ENCODE results near the gene GEMIN5.

GEMIN5 gene

DNA sequence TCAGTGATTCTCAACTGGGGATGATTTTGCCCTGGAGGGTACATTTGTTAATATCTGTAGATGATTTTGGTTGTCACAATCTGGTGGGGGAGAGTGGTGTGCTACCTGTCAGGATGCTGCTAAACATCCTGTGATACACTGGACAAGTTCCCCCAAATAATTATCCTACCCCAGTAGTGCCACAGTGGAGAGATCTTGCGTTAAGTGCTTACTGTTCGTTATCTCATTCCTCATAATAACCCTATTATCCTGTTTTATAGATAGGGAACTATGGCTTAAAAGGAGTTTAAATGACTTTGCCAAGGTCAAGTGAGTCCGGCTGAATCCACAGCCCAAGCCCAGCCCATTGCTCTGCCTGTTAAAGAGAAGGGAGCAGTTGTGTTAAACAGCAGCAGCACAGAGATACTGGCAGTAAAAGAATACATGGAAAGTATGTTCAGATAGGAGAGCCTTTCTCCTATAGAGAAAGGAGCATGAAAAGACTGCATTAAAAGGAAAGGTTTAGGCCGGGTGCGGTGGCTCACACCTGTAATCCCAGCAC is 64.2 kb downstream of the GEMIN5 start:
- no peak for DNase-seq

DNA sequence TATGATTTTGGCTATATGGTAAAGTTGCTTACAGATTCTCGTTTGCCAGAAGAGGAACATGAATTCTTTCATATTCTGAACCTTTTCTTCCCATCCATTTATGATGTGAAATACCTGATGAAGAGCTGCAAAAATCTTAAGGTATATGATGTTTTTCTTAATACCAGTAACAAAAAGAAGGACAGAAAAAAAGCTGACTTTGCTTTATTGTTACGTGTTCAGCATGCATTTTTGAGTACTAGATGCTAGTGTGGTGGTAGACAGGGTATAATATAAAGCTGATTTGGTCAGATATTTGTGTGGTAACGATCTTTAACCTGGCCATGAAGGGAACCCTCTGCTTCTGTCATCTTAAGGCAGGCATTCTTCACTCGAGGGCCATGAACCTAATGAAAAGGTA is 66.3 kb downstream of the GEMIN5 start:
- no peak for DNase-seq

DNA sequence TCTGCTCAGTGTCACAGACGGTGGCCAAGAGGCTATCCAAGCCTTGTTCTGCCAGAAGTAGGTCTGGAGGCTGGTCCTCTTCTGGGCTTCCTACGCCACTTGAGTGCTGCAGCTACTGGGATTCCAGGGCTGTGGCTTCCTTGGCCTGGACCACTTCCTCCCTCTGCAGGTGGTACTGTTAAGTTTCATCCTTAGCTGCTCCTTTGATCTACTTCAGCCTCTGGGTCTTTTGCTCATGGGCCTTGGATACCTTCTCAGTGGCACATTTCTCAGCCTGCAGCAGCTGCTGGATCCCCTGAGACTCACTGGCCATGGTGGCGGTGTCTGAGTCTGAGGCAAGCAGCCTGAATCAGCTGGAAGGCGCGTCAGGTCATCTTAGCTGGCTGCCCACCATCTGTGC is 69.3 kb downstream of the GEMIN5 start:
- DNase-seq, result no peak

DNA sequence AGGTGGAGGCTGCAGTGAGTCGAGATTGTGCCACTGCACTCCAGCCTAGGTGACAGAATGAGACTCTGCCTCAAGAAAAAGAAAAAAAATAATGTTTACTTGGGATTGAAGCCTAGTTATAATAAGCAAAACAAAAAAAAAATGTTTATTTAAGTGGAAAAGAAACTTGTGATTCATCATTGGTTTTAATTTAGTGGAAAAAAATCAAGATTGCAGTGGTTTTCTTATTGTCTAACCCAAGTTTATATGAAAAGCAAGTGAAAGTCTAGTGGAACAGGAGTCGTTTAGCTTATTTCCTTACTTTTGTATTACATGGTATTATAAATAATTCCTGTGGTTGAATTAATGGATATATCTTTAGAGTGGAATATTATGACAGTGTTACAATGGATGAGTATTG is 71.2 kb downstream of the GEMIN5 start:
- DNase-seq, result no peak

DNA sequence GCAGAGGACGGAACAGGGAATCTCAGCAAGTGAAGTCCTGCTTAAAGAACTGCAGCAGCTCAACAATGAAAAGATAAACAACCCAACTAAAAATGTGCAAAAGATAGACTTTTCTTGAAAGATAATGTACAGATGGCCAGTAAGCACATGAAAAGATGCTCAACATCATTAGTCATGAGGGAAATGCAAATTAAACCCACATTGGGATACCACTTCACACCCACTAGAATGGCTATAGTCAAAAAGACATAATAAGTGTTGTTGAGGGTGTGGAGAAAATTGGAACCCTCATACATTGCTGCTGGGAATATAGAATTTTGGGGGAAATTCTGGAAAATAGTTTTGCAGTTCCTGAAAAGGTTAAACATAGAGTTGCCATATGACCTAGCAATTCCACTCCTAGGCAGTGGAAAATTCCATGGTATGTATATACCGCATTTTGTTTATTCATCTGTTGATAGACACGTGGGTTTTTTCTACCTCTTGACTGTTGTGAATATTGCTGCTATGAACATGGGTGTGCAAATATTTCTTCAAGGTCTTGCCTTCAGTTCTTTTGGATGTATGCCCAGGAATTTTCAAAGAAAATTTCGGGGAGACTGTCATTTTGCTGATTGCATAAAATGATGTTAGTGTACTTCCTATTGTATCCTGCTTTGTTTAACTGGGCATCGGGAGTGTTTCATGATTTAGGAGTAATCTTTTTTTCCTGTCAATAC is 72.4 kb downstream of the GEMIN5 start:
- DNase-seq, result no peak

DNA sequence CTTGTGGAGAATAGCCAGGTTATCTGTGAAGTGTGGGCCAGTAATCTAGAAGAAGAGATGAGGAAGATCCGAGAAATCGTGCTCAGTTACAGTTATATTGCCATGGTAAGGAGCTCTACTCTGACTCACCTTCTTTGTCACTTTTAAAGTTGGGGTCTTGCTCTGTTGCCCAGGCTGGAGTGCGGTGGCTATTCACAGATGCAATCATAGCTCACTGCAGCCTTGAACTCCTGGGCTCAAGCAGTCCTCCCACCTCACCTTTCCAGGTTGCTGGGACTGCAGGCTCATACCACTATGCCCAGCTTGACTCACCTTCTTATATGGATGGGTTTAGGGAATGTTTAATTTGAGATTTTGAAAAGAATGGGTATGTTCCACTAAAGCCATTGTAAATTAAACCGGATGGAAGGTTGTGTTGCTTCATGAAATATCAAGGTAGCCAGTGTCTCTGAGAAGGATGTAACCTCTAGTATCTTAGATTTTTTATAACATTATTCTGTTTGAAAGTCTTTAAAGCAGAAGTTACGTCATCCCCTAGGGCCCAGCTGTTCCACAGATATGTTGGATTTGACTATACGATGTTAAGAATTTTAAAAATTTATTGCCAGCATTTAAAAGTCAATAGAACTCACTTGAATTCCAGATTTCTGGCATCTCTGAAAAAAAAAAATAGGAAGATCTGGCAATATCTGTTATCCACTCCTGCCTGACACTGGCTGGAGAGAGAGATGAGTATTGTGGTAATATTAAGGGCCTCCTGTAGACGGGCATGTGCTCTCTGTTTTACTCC is 74.5 kb downstream of the GEMIN5 start:
- DNase-seq, result no peak

DNA sequence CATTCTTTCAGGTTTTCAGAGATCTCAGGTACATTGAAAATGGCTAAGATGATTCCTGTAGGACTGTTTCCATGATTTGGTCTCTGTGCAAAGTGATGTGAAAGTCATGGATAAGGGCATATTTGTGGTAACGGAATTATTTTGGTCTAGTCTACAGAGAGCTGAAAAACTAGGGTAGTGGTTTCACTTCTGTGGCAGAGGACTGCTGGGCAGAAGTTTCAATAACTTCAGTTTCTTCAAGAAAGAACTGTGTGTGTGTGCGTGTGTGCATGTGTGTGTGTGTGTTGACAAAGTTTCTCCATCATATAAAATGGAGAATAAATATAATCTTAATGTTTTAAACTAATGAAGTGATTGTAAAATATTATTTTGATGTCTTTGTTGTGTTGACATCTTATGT is 75.2 kb downstream of the GEMIN5 start:
- no peak for DNase-seq

DNA sequence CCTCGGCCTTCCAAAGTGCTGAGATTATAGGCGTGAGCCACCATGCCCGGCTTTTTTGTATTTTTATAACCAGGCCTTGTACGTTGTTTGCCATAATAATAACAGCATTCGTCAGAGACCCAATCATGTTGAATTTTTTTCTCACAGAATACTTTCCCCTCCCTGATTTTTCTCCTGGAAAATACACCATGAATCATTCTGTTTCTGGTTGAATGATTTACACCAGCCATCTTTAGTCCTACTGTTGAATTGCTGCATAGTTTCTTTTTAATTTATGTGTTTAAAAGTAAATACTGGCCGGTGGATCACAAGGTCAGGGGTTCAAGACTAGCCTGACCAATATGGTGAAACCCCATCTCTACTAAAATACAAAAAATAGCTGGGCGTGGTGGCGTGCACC is 76.1 kb downstream of the GEMIN5 start:
- no peak for DNase-seq

DNA sequence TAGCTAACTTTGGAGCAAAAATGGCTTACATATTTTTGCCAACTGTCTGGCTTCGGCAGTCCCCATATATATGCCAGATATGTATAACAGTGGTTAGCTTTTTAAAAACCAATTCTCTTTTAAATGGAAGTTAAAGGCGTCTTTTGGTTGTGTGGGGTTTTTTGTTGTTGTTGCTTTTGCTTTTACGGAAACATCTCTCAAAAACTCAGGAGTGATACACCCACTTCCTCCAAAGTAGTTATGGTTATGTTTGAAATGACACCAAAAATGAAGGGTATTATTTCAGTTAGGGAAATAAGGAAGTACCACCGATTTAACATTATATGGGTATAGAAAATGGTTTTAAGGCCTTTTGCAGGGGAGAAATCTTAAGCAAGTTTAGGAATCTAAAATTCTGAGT is 77.2 kb downstream of the GEMIN5 start:
- DNase-seq, result no peak

DNA sequence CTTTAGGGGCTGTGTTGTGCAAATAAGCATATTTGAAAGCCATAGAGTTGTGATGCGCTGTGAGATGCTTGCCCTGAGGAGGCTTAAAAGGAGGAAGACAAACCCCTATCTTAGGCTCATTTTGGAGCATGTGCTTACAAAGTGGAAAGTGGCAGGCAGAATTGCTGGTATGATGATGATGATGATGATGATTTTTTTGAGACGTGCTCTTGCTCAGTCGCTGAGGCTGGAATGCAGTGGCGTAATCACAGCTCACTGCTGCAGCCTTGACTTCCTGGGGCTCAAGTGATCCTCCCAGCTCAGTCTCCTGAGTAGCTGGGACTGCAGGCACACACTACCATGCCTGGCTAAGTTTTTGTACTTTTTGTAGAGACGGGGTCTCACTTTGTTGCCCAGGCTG is 77.9 kb downstream of the GEMIN5 start:
- no peak for DNase-seq

DNA sequence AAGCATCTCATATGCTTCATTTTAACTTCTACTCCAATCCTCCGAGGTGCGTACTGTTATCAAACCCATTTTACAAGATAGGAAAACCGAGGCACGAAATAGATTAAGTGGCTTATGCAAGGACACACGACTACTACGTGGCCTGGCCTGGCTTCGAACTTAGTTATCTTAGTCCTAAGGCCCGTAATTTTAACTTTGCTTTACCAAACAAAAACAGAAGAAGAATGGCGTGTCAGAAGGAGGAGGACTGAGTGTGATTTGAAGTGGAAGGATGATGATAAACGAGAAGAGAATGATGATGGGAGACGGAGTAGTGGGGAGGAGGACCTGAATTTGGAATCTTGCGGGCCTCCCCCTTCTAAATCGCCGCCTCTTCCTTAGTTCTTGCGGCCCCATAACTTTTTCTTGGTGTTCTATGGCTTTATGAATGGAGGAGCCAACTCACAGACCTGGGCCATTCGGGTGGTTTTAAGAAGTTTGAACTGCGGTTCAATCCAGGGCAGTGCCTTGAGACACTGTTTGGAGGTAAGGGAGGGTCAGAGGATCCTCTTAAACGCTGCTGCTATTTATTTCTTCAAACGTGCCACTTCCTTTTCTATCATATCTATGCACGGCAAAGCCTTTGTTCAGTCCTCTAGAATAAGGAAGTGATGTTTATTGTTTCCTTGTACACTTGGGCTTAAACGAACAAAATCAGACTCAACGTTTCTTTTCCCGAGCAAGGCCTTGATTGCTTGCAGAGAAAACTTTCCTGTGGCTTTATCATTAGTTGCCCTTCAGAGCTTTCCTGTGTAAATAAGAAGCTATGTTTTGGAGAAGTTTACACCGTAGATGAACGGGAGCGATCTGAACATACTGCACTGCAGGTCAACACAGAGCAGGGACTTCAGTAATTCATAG is 78.8 kb downstream of the GEMIN5 start:
- DNase-seq, result no peak

DNA sequence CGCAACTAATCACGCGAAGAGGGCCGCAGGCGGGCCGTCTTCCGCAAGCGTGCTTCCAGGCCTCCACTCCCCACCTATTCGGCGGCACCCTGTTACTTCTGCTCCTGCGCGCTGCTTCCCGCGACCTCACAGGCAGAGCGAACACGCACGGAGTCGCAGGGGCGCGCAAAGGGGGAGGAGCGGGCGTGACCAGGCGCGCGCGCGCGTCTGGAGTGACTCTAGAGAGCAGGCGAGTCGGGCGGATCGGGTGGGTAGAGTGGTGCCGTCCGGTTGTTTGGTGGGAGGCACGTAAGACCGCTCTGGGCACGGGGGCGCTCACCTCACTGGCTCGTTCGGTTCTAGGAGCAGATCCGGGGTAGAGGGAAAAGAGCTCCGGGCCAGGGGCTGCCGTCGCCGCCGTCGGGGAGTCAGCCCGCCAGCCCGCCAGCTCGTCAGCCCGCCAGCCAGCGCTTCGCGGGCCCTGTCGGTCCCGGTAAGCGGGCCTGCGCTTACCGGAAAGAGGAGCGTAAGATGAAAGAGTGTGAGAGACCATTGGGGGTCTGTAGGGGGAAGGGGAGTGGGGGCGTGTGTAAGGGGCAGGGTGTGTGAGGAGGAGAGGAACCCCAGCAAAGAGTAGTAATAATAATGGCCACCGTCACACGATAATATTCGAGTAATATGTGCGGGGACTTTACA is 79.6 kb downstream of the GEMIN5 start, which contains the start of gene CNOT8:
Gene CNOT8, plus strand, starts transcription at position 331 of the 675 bp plus-strand sequence. CDS start 4,652 bp downstream, outside the sequence.
- peak; percentile 88 for DNase-seq

DNA sequence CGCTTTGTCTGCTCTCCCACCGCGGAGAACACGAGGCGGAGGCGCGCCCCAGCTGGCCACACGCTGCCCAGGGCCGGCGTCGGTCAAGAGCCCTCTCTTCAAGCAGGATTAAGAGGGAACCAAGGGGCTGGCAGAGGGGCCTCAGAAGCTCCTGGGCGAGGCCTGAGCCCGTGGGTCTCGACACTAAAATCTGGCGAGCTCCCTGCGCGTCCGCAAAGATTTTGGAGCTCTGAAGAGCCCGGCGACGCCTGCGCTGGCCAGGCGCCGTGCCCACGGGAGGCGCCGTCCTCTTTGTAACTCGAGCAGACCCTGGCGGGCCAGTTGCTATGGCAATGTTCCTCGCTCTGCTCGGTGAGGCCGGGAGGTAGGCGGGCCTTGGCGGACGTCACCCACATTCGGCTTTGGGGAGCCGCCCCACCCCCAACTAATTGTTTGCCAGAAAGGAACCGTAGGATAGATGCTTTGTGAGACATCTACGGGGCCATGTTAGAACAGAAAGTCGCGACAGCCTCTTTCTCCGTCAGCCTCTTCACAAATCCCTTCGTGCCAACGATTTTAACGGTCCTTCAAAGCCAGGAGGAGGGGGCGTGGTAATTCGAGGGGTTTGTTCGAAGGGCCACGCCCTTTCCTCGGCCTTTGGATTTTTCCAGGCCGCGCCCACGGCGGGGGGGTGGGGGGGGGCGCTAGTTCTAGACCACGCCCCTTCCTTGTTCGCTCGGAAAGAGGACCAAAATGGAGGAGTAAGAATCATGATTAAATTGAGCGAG is 80.3 kb downstream of the GEMIN5 start:
- peak; percentile 88 for DNase-seq

DNA sequence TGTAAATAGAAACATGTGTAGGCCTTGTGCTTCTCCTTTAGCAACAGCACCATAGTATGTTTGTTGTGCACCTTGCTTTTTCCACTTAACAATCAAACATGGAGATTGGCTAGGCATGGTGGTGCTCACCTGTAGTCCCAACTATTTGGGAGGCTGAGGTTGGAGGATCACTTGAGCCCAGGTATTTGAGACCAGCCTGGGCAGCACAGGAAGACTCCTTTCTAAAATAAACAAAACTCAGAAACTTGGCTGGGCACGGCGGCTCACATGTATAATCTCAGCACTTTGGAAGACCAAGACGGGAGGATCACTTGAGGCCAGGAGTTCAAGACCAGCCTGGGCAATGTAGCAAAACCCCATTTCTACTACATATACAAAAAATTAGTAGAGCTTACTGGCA is 86.7 kb downstream of the GEMIN5 start:
- no peak for DNase-seq

DNA sequence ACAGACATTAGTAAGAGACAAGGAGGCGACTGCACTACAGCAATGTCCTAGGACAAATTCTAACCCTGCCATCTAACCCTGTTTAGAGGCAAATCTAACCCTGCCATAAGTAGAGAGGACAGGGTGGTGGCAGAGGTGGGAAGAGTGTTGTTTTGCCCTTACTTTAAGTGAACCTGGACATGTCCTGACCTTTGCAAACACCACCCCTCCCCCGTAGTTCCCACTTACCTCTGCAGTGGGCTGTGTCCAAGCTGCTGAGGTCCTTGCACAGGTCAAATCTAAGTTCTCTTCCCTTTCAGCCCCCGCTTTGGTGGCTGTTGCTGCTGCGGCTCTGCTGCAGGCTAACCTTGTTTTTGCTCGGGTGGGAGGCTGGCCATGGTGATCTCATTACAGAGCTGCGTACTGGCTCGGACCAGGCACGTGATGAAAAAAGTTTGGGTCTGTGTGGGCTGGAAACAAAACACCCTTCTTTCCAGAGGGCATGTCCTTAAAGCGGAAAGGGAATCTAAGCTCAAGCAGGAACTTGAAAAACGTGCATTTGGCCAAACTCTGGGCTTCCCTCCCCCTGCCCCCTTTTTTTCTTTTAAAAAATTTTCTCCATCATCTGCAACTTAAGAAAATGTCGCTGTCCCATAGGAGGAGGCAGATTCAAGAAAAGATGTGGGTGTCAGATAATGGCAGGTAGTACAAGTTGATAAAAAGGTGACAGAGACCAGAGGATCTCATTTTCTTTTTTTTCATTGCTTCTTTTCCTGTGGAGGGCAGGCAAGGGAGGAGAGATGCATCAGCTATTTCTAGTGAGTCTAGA is 87.6 kb downstream of the GEMIN5 start, which contains the start of gene FAXDC2:
Gene FAXDC2, minus strand, starts transcription at position 349 of the 808 bp plus-strand sequence. CDS start 12,425 bp downstream, outside the sequence.
- DNase-seq, result no peak

DNA sequence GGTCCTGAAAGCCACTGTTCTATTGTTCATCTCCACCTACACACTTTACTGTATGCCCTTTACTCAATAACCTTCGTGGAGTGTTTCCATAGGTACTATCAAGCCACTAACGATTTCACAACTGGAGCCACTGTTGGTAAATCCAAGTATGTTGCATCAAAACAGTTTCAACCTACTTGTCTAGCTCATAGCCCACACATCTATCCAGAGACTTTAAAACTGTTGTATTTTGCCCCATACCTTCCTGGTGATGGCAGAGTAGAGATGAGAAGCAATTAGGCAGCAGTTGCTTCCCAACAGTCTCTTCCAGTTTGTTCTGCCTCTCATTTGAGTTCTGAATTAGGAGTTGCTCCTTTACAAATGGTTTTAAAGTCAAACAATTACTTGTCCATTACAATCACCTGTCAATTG is 88.2 kb downstream of the GEMIN5 start:
- no peak for DNase-seq

DNA sequence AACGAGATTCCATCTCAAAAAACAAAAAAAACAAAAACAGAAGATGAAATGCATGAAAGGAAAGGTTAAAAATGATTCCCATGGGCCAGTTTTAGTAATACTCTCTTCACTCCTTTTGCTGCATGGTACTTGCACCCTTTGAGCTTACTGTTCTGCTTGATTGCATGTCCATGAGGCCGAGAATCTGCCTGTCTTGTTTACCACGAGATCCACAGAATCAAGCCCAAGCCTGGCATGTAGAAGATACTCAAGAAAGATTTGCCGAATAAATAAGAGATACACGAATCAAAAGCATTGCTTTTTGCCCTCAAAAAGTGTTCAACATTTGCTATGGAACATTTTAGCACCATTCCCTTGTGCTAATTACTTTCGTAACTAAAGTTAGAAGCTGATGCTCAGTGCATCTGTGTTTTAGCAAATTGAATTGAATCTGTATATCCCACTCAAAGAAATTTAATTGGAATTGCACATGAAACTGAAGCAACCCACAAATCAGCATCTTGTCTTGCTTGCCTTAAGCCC is 88.7 kb downstream of the GEMIN5 start:
- no peak for DNase-seq

DNA sequence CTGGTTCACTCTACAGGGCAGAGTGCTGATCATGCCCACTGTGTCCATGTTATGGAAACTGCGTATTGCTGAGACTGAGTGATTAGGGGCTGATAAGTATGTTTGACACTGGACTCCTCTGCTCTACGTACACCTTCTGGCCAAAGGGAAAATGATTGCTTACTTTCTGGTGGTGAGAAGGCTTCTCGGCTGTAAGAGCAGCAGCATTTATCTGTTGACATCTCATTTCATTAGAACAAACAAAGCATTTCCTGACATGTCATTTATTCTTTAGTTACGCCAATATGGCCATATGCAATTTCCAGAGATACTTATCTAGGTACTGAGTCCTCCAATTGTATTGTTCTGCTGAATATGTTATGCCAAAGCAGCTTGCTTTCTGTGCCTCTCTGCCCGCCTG is 93.2 kb downstream of the GEMIN5 start:
- DNase-seq, result no peak

DNA sequence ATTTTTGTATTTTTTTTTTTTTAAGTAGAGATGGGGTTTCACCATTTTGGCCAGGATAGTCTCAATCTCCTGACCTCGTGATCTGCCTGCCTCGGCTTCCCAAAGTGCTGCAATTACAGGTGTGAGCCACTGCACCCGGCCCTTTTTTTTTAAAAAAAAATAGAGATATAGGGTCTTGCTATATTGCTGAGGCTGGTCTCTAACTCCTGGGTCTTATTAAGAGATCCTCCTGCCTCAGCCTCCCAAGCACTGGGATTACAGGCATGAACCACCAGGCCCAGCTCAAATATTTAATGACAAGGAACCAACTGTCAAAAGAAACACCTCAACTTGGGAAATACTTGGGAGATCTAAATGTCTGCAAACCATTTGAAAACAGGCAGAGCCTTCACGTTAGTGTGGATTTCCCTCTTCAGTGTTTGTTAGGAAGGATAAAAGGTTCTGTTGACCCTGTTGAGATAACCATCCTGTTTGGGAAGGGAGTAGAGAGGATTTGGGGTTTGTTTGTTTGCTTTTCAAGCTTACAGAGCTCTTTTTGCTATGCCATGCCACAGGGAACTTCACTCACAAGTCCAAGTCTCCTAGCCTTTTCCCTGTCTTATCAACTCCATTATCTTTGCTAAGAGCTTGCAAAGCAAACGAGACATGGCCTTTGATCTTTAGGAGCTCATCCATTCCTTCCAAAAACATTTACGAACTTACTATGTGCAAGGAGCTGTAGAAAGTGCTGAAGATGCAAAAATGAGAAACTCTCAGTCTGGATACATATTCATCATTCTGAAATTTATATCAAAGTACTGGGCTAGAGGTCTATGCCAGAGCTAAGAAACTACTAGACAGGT is 95.1 kb downstream of the GEMIN5 start:
- DNase-seq, result no peak

Data from DMS79 treated with DMSO at 0.1 percent for 48 hours (cell line).